DMS153 treated with DMSO at 0.1 percent for 48 hours (cell line): ENCODE measurements around the gene PLXNC1.

Experiments used
- DNase-seq: peaks from one replicate; lab custom pipeline; 2025; ENCODE audit not compliant: unreplicated experiment; lab: John Stamatoyannopoulos, UW

PLXNC1 gene

DNA sequence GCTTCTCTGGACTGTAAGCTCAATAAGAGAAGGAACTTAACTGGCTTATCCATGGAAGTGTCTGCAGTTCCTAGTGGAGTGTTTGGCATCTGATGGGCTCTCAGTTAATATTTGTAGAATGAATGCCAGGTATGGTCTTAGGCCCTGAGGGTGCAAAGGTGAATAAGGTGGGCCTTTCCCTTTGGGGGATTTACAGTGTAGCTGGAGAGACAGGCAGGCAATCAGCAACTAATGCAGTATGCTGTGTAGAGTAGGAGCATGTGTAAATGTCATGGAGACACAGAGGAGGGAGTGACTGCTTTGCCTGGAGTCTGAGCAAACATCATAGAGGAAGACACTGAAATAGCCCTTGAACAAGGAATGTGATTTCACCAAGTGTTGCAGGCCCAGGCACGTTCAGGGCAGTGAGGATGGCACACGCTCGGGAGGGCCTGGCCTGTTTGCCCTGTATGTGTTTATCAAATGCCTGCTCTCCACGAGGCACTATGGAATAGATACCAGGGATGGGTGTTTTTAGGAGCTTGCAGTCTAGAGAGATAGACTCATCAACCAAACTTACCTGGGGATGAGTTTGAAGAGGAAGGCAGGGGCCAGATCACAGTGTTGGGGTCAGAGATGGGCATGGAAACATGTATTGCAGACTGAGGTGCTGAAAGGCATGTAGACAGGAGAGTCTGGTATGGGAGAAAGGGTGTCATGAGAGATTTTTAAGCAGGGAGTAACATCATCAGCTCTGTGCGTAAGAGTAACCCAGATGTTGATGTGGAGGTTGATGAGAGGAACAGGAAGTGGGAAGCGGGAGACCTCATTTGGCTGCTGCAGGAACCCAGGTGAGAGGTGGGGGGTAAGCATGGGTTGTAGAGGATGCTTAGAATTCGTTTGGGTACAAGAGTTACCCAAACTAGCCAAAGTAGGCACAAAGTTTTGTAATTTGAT lies 54.1 kb downstream of the PLXNC1 start:
- DNase-seq: peak; percentile 62

DNA sequence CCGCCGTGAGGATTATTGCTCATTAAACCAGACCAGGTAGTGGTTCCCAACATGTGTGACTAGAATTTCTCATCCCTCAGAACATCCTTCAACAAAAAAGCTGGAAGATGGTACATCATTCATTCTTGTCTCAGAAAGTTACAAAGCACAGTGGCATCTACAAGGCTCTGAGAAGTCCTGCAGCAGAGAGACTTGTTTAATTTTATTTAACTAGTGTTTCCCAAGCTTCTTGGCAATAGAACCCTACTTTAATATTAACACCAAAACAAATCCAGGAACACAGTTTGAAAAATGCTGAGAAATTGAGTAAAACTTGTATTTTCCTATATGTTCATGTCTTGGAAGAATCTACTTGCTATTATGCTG lies 54.8 kb downstream of the PLXNC1 start:
- no peak for DNase-seq

DNA sequence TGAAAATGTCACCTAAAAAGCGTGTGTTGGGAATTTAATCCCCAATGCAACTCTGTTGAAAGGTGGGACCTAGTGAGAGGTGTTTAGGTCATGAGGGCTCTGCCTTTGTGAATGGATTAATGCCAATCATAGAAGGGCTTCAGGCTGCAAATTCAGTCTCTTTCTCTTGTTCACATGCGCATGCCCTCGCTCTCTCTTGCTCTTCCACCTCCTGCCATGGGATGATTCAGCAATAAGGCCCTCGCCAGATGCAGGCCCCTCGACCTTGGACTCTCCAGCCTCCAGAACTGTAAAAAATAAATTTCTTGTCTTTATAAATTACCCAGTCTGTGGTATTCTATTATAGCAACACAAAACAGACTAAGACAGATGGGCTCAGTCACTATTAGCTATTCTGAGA lies 55.4 kb downstream of the PLXNC1 start:
- DNase-seq: no peak

DNA sequence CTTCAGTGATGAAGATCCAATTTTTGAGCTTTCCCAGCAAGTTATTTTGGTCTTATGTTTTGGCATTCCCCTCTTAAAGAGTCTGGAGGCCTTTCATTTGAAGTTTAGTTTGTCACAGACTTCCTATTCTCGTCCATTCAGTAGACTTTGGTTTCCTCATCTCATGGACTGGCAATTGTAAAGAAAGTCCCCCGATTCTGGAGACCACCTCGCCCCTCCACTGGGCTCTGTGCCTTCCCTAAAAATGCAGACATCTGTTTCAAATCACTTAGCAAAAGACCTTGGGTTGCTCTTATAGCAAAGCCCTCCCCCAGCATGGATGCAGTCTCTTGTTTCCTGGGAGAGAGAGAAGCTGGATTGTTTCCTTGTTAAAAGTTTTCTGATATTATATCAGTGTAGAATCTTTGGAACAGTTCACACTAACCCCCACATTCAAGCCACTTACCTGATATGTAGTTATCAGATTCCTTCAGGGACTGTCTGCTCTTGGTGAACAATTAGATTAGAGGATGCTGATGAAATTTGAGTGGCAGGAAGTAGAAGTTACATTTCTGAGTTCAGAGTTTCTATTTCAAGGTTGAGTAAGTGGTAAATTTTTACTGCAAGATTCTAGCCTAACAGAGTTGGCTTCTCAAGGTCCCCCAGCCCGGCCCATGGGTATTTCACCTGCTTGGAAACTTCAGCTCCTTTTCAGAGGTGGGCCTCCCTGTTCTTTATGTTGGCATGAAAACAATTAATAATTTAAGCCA lies 56.3 kb downstream of the PLXNC1 start:
- no peak for DNase-seq

DNA sequence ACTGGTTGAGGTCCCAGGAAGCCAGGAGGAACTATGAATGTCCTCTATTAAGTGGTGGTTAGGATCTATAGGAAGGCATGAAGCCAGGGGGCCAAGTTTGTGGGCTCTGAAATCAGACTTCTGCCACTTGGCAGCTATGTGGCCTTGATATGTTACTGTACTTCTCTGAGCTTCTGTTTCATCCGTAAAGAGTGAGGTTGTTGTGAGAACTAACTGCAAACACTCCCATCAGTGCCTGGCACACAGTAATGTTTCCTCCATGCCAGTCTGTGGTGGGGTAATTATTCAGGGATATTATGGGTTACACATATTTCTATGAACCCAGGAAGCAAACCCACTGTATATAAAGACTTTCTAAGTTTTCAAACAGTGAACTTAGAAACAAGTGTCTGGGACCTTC lies 57.4 kb downstream of the PLXNC1 start:
- no peak for DNase-seq

DNA sequence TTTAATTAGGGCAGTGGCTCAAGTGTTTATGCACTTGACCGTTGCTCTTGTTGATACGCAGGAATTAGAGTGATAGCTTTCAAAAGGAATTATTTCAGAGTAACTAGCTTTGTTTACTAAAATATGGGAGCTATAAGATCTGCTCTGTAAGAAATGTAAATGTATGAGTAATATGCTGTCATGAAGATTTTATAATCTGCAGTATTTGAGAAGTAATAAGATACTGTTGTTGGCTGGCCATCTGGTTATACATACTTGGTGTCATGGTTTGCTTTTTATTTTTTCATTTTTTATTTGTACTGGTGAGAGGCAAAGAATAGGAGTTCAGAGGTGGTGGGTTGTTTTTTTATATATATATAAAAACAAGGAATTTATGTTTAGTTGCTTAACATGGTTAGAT lies 58.5 kb downstream of the PLXNC1 start:
- DNase-seq: no peak

DNA sequence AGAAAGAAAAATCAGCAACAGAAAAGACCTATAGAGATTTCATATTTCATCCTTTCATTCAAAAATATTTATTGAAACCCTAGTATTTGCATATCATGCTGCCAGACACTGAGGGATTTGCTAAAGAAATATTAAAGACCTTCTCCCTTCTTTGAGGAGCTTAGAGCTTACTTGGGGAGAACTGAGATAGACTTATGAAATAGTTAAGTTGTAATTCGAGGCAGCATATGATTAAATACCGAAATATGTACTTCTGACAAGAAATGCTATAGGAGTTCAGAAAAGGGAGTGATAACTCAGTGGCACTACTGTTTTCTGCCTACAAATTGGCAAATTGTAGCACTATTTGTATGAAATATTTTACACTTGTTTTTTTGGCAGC lies 59.1 kb downstream of the PLXNC1 start:
- no peak for DNase-seq

DNA sequence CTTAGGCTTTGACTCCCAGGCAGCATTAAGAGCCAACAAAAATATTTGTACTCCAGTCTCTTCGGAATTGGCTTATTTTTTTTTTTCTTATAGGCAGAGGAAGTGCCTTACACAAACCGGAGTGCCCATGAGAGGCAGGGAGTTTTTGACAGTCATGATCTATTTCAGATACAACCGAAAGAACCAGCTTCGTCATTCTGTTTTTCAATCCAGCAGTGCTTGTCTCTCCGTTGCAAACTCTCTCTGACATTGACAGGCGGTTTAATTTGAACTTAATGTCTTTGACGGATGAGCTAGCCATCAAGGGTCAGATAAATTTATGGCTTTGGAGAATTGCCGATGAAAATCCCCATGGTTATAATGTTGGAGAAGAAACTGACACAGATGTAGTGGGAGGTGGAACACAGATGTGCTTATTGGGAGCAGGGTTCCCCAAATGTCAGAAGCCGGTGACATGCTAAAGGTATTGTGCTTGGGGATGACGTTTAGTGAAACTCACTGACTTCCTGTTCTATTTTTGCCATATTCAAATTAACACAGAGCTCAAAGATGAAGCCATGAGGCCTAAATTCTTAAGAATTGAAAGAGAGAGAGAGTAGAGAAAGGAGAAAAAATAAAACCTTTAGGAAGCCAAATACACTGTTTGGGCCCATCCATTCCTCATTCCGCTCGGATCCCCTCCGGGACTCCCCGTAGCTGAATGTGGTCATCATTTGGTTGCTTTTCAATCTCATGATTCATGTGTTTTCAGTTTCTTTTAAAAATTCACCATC lies 59.7 kb downstream of the PLXNC1 start:
- no peak for DNase-seq

DNA sequence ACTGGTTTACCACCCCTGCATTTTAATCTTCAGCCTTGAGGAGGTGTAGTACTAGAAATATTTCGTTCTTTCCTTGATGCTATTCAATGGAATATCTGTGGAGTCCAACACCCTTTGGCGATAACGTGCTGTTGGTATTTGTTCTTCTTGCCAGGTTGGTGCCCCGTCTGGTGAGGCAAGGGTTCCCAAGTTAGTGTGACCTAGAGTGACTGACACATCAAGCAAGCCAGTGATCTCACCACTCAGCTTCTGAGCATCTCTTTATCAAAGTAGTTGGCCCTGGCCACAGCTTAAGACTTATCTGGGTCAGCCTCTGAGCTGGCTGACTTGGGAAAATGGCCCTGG lies 60.2 kb downstream of the PLXNC1 start:
- no peak for DNase-seq

DNA sequence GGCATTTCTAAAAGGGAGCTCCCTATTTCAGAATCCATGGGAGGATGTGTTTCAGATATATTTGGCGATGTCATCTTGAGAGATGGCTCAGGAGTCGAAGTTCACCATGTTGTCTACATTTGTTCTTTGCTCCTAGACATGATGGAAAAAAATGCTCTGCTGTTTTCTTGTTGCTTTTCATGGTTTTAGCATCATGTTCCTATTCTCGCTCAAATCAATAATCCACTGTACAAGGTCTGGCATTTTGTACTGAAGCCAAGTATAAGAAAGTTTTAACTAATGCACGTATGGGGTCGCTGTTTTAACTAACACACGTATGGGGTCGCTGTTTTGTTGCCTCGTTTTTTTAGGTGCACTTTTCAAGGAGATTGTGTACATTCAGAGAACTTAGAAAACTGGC lies 60.9 kb downstream of the PLXNC1 start:
- DNase-seq: no peak

DNA sequence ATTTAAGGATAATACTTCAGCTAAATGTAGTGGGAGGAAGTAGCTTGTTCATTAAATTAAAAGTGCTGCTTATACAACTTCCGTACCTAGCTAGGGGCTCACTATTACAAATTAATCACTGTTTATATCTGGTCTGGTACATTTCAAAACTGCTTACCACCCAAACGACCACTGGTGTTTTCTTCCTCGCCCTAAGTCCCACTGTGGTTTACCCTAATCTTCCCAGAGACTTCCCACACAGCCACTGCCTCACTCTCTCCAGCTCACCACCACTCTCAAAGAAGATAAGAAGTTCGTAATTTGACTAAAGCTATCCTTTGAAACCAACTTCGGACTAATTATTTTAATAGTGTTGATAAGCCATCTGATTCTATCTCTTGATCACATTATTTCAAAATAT lies 62.6 kb downstream of the PLXNC1 start:
- no peak for DNase-seq

DNA sequence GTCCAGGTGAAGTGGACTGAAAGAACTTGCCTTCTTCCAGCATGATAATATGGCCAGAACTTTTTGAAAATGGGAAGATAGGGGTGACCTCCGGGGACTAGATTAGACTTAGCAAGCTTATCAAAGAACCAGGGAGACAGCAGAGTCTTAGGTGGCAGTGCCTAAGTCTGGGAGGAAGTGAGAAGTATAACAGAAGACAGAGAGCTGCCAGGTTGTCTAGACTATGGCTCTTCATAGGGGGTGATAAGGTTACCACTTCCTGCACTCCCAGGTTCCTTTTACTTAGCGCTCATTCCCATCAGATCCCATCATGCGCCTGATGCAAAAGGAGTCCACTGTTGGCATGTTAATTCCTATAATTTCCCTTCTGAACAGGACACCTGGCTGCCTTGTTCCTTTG lies 69.9 kb downstream of the PLXNC1 start:
- no peak for DNase-seq

DNA sequence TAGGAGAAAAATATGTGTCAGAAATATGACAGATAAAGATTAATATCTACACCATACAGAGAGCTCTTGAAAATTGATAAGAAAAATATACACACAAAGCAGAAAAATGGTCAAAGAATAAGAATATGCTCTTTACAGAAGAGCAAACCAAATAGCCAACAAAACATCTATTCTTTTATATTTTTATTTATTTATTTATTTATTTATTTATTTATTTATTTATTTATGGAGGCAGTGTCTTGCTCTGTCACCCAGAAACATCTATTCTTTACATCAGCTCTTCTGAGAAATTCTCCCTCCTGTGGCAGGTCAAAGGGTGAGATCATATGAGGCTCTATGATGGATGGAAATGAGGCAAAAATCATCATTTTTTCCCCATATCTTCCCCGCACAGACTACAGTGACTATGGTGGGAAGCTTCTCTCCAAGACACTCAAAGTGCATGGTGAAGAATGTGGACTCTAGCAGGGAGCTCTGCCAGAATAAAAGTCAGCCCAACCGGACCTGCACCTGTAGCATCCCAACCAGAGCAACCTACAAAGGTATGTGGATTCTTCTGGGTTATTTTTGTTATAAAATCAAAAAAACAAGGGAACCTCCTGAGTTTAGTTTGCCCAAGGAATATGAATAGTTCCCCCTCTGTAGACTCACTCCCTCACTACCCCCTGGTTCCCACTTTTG lies 71.4 kb downstream of the PLXNC1 start:
- no peak for DNase-seq

DNA sequence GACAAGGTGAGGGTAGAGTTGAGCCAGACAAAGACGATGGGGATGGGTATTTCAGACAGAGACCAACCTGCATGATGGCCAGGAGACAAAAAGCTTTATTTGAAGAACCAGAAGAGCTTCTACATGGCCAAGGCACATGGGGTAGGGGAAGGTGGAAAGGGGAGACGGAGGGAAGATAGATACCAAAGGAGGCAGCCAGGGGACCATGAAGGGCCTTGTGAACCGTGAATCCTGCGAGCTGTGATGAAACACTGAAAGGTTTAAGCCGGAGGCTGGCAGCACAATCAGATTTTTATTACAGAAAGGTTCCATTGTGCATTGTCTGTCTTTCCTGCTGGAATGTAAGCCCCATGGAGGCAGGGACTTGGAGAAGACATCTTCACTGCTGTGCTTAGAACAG lies 72.4 kb downstream of the PLXNC1 start:
- DNase-seq: no peak

DNA sequence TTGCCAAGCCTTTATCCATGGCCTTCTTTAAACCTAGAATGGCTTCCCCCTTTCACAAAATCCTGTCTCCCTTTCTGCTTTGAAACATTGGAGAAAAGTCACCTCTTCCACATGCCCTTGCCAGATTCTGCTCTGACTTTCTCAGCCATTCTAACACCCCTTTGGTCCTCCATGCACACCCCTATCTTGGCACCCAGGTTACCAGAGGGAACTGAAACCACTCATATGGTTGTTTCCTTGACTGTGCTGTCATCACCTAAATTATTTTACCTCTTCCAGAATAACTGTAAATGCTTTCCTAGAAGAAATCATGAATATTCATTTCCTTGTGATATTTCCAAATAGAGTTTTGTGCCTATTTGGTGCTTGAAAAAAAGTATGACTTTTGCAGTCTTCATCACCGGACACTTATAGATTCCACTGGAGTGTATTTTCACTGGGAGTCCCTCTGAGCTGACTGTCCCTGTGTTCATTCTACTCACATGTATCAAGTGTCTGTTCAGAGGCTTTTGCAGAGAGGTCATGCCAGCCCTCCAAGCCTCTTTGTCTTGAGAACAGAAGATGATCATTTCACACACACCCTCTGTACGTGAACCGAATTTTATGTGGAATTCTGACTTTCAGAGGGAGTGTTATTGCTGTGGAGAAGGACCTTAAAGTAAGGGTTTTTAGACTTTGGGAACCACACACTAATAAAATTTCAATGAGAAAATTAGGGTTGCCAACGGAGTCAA lies 74.1 kb downstream of the PLXNC1 start:
- no peak for DNase-seq

DNA sequence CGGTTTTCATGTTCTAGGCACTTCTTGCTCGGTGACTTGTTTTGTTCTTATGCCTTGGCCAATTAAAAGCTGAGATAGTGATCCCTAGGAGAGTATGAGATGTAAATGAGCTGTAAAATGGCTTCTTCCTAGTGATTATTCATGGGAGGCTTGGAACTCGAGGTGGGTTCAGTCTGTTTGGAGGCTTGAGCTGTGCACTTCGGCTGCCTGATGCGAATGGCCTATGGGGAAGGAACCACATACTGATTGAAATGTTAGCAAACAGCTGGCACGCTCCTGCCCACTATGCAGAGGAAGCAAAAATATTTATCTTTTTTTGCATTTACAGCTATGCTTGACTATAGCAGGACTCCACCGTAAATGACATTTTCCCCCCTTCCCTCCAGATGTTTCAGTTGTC lies 75.5 kb downstream of the PLXNC1 start:
- no peak for DNase-seq

DNA sequence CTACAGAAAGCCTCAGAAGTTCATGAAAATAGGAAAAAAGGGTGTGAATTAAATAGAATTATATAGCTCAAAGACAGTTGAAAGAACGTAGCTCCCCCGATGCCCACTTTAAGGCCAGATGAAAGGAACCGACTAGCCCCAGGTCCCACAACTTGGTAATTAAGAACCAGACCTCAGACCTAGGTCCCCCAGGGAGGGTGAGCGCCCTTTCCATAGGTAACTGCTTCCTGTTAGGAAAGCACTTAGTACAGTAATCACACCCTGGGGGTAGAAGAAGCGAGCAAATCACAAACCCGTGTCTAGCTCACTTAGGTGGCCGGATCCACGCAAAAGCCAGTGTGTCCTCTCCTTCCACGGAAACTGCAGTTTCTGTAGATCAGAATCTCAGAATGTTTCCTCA lies 77.1 kb downstream of the PLXNC1 start:
- no peak for DNase-seq

DNA sequence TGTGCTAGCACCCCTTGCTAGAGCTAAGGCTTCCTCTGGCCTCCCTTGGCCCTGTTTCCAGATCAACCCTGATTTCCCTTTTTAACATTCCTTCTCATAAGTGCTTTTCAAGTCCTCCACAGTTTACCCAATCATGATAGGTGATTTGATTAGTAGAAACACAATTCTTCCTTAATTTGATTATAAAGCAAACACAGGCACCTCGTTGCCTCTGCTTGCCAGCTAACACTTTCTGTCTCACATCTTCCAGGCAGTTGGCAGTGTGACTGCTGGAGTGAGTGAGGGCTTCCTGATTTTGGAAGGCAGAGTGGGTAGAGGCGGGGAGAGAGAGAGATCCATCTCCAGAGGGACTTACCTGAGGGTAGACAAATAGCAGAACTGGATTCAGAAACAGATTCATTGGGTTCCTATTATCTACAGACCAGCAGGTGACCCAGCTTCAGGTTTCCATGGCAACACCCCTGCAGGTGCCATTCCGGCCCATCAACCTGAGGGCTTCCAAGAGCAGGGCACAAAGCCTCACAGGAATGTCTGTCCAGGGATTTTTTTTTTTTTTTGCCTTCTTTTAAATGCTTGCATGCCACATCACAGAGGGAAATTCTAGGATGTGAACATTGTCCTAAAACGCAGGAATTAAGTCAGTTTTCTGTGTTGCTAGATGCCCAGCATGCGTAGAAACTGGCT lies 77.7 kb downstream of the PLXNC1 start:
- DNase-seq: no peak

DNA sequence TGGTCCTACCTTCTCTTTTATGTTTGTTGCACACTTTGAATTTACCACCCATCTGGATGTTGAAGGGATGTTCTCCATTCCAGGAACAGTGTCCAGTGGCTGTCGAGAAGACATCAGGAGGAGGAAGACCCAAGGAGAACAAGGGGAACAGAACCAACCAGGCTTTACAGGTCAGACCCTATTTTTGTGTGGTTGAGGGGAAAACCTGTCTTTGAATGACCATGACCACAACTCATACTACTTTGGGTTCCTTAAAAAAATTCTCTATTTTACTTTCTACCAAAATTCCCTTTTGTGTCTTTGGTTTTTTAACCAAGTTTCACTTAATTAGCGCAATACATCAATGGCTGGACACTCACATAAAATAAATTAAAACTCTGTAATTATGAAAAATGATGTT lies 78.7 kb downstream of the PLXNC1 start:
- no peak for DNase-seq

DNA sequence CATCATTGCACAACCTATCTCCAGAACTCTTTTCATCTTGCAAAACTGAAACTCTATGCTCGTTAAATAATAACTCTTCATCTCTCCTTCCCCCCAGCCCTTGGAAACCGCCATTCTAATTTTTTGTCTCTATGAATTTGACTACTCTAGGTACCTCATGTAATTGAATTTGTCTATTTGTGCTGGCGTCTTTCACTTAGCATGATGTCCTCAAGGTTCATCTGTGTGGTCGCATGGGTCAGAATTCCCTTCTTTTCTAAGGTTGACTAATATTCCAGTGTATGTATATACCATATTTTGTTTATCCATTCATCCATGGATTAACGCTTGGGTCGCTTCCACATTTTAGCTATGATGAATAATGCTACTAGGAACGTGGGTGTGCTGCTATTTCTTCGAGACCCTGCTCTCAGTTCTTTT lies 80.1 kb downstream of the PLXNC1 start:
- DNase-seq: no peak
